Mesothelial cell of epicardium (in vitro differentiated cells): ENCODE data around the gene VENTX. TPM values are rescaled to one million over a fixed set of nuclear protein-coding genes. Genes with fewer than 3 reads are reported as not detected.

Experiments used
- DNase-seq, 2 experiments: peaks; one replicate each; pipeline ENCODE4 v3.0.0; 2021; ENCODE audit warnings: low spot score in 2 of 2; ENCODE audit not compliant: unreplicated experiment in 2 of 2
- H3K27ac Mint-ChIP-seq: 2 replicates; pipeline ENCODE4 v1.8.0; 2021; ENCODE audit warnings: mixed read lengths
- H3K27me3 Mint-ChIP-seq: 2 replicates; pipeline ENCODE4 v1.8.0; 2021; ENCODE audit warnings: low read depth, mixed read lengths
- H3K36me3 Mint-ChIP-seq: 2 replicates; pipeline ENCODE4 v1.8.0; 2021; ENCODE audit warnings: mixed read lengths
- H3K4me1 Mint-ChIP-seq: 2 replicates; pipeline ENCODE4 v1.8.0; 2021; ENCODE audit warnings: mixed read lengths
- H3K4me3 Mint-ChIP-seq: 2 replicates; pipeline ENCODE4 v1.8.0; 2021; ENCODE audit warnings: mild to moderate bottlenecking, moderate library complexity, mixed read lengths
- H3K9me3 Mint-ChIP-seq: 2 replicates; pipeline ENCODE4 v1.8.0; 2021; ENCODE audit warnings: mixed read lengths
- CTCF ChIP-seq: fragments of 200-600 bp; sonication (generic); IDR thresholded peaks from one replicate; pipeline ENCODE4 v1.5.0; 2021; ENCODE audit warnings: antibody characterized with exemption; ENCODE audit not compliant: unreplicated experiment
- total RNA-seq: library from RNA; stranded (reverse); gene quantifications from 3 replicates; pipeline ENCODE4 v1.2.1, GENCODE V29; 2021

The VENTX gene
- total RNA-seq = 0.07 to 0.09 TPM in 2 of 3 replicates, not detected in the other

GRCh38 chr10:133237588-133238465, at the start of gene VENTX:
TSS of gene VENTX (plus strand) at chr10:133237855. CDS start at chr10:133237915, 60 bp downstream.
- TF ChIP-seq CTCF = no peak
- peaks cover 5% of the 10 kb centered on the region for H3K4me1 Mint-ChIP-seq
- peaks cover 84% of the 10 kb centered on the region for H3K27me3 Mint-ChIP-seq
- H3K9me3 Mint-ChIP-seq = no peaks in the 10 kb centered on the region
- no peaks in the 10 kb centered on the region for H3K36me3 Mint-ChIP-seq
- no peak within 1 kb of the TSS for H3K27ac Mint-ChIP-seq
- H3K4me3 Mint-ChIP-seq = no peak within 1 kb of the TSS
- no peak for DNase-seq

GRCh38 chr10:133187906-133188681, 49.6 kb upstream of the VENTX start:
- peaks cover 11% of the 10 kb centered on the region for H3K9me3 Mint-ChIP-seq
- H3K4me3 Mint-ChIP-seq = no peak overlapping the region
- H3K36me3 Mint-ChIP-seq = peaks cover 12% of the 10 kb centered on the region
- no peak for TF ChIP-seq CTCF
- H3K27ac Mint-ChIP-seq = no peak overlapping the region
- DNase-seq = no peak
- H3K4me1 Mint-ChIP-seq = peaks cover 3% of the 10 kb centered on the region
- H3K27me3 Mint-ChIP-seq = peaks cover 10% of the 10 kb centered on the region

GRCh38 chr10:133189256-133189655, 48.4 kb upstream of the VENTX start:
- no peak for TF ChIP-seq CTCF
- DNase-seq = no peak
- no peak overlapping the region for H3K4me3 Mint-ChIP-seq
- H3K9me3 Mint-ChIP-seq = peaks cover 21% of the 10 kb centered on the region
- H3K27ac Mint-ChIP-seq = no peak overlapping the region
- peaks cover 10% of the 10 kb centered on the region for H3K36me3 Mint-ChIP-seq
- peaks cover 3% of the 10 kb centered on the region for H3K4me1 Mint-ChIP-seq
- peaks cover 17% of the 10 kb centered on the region for H3K27me3 Mint-ChIP-seq

- TF ChIP-seq CTCF = no peak
- peaks cover 17% of the 10 kb centered on the region for H3K27me3 Mint-ChIP-seq
- no peak overlapping the region for H3K4me3 Mint-ChIP-seq
- no peak for DNase-seq
- H3K4me1 Mint-ChIP-seq = peaks cover 3% of the 10 kb centered on the region
- H3K9me3 Mint-ChIP-seq = peaks cover 21% of the 10 kb centered on the region
- no peak overlapping the region for H3K27ac Mint-ChIP-seq
- H3K36me3 Mint-ChIP-seq = peaks cover 8% of the 10 kb centered on the region
These were observed 47.9 kb upstream of the VENTX start for GRCh38 chr10:133189726-133190125.

- no peak for TF ChIP-seq CTCF
- no peak overlapping the region for H3K27ac Mint-ChIP-seq
- no peak for DNase-seq
- H3K36me3 Mint-ChIP-seq = peaks cover 8% of the 10 kb centered on the region
- H3K4me3 Mint-ChIP-seq = no peak overlapping the region
- peaks cover 21% of the 10 kb centered on the region for H3K9me3 Mint-ChIP-seq
- H3K4me1 Mint-ChIP-seq = peaks cover 3% of the 10 kb centered on the region
- H3K27me3 Mint-ChIP-seq = peaks cover 17% of the 10 kb centered on the region
These were observed 47.4 kb upstream of the VENTX start for GRCh38 chr10:133190225-133190624.
